Neural progenitor cell (in vitro differentiated cells): ENCODE measurements around the gene SIM2.
A peak's percentile ranks its signal among the peaks of the same experiment; 100 is the strongest.

Experiments used
- EZH2 ChIP-seq: fragments of 200-600 bp; sonication (generic); IDR thresholded peaks from 2 replicates; pipeline ENCODE4 v1.6.1; 2017; ENCODE audit warnings: antibody characterized with exemption, mild to moderate bottlenecking, moderate library complexity
- EZH2phosphoT487 ChIP-seq: fragments of 200-600 bp; sonication (generic); IDR thresholded peaks from 2 replicates; pipeline ENCODE4 v1.6.1; 2017; ENCODE audit warnings: antibody characterized with exemption
- TF ChIP-seq, protein P1 (sequence below): fragments of 200-600 bp; sonication (generic); IDR thresholded peaks from 2 replicates; pipeline ENCODE4 v1.5.1; 2017; ENCODE audit warnings: antibody characterized with exemption, mild to moderate bottlenecking

DNA sequence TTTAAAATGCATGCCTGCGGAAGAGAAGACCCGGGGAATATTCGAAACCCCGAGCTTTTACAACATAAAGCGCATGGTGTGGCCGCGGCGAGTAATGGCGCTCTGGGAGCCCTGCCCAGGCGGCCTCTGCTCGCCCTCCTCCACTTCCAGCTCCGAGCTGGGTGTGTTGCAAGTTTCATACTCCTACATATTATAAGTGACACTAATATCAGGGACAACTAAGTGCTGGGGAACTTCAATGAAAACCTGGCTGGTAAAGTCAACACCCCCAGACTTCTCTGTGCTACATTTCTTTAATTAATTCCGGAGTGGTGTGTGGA lies 11.8 kb downstream of the SIM2 start:
- TF ChIP-seq, protein P1, sequence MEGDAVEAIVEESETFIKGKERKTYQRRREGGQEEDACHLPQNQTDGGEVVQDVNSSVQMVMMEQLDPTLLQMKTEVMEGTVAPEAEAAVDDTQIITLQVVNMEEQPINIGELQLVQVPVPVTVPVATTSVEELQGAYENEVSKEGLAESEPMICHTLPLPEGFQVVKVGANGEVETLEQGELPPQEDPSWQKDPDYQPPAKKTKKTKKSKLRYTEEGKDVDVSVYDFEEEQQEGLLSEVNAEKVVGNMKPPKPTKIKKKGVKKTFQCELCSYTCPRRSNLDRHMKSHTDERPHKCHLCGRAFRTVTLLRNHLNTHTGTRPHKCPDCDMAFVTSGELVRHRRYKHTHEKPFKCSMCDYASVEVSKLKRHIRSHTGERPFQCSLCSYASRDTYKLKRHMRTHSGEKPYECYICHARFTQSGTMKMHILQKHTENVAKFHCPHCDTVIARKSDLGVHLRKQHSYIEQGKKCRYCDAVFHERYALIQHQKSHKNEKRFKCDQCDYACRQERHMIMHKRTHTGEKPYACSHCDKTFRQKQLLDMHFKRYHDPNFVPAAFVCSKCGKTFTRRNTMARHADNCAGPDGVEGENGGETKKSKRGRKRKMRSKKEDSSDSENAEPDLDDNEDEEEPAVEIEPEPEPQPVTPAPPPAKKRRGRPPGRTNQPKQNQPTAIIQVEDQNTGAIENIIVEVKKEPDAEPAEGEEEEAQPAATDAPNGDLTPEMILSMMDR = no peak
- peak; percentile 88 for TF ChIP-seq EZH2
- TF ChIP-seq EZH2phosphoT487 = peak; percentile 73
